ENCODE data around the gene PDE11A.

PDE11A gene

GRCh38 chr2:177682006-177682405 lies 390.6 kb downstream of the PDE11A start:
- no peak overlapping the region for H3K27ac ChIP-seq (ENCODE audit: low read depth, low read length)
- H3K9ac ChIP-seq (ENCODE audit: low read length): no peak overlapping the region
- H3K9me2 ChIP-seq (replicated peaks; ENCODE audit: insufficient read depth, low read length): no peaks in the 10 kb centered on the region
- H3K9me3 ChIP-seq (ENCODE audit: insufficient read depth, low read length): no peaks in the 10 kb centered on the region
- no peak overlapping the region for H3K4me3 ChIP-seq (ENCODE audit: insufficient read depth, low read length, poor library complexity, severe bottlenecking)
- H3F3A ChIP-seq (ENCODE audit: insufficient read depth): no peaks in the 10 kb centered on the region
- TF ChIP-seq, protein P1, sequence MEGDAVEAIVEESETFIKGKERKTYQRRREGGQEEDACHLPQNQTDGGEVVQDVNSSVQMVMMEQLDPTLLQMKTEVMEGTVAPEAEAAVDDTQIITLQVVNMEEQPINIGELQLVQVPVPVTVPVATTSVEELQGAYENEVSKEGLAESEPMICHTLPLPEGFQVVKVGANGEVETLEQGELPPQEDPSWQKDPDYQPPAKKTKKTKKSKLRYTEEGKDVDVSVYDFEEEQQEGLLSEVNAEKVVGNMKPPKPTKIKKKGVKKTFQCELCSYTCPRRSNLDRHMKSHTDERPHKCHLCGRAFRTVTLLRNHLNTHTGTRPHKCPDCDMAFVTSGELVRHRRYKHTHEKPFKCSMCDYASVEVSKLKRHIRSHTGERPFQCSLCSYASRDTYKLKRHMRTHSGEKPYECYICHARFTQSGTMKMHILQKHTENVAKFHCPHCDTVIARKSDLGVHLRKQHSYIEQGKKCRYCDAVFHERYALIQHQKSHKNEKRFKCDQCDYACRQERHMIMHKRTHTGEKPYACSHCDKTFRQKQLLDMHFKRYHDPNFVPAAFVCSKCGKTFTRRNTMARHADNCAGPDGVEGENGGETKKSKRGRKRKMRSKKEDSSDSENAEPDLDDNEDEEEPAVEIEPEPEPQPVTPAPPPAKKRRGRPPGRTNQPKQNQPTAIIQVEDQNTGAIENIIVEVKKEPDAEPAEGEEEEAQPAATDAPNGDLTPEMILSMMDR (IDR thresholded peaks at IDR 0.05; ENCODE audit: insufficient read depth, low read length, poor library complexity, severe bottlenecking): no peak
- no peak for TF ChIP-seq EZH2phosphoT487 (conservative IDR thresholded peaks at IDR 0.05; ENCODE audit: low read length)
- H4K20me1 ChIP-seq (ENCODE audit: low read depth, low read length): no peaks in the 10 kb centered on the region
- H3K36me3 ChIP-seq (ENCODE audit: low read length): no peaks in the 10 kb centered on the region
- no peak overlapping the region for H2AFZ ChIP-seq (ENCODE audit: low read depth, low read length, severe bottlenecking)
- H3K4me2 ChIP-seq (ENCODE audit: low read depth, low read length, poor library complexity, severe bottlenecking): no peak overlapping the region
- H3K79me2 ChIP-seq (ENCODE audit: insufficient read depth, low read length): no peaks in the 10 kb centered on the region
- no peaks in the 10 kb centered on the region for H3K27me3 ChIP-seq (ENCODE audit: low read length)

DNA sequence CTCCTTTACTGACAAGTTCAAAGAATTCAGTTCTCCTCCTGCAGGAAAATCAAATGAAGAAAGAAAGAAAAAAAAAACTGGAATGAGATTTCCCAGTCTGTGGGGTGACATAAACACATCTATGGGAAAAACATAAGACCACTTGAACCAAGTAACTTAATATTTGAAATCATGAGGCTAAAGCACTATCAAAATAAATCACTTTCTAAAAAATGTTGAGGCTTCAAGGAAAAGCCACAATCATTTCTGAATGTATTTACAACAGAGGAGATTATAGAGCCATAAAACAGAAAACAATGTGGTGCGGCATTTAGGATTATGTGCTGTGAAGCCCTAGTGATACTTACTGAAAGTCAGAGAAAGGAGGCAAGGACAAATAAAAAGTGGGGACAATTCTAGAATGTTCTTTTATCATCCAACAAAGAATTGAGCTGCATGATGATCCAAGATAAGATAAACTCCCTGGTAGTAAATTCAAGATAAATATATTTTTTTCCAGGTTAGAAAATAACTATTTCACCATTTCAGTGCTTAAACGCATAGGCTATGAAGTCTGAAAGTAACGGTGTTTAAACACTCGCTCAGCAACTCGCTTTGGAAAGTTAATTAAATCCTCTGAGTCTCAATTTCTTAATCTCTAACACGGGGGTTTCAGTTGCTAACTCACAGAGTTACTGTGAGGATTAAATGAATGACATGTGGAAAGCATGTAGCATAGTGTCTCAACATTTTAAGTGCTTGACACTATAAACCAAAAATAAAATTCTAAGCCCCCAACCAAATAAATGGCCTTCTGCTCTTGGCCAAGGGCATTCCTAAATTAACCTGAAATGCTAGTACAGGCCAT lies 391.5 kb downstream of the PDE11A start:
- Histone ChIP-seq H3K27ac (ENCODE audit: low read depth, low read length) (no peak overlapping the region), H3K9ac (ENCODE audit: low read length) (no peak overlapping the region), H3K27me3 (ENCODE audit: low read length) (no peaks in the 10 kb centered on the region), H3K9me2 (replicated peaks; ENCODE audit: insufficient read depth, low read length) (no peaks in the 10 kb centered on the region), H3K36me3 (ENCODE audit: low read length) (no peaks in the 10 kb centered on the region), H4K20me1 (ENCODE audit: low read depth, low read length) (no peaks in the 10 kb centered on the region), H3F3A (ENCODE audit: insufficient read depth) (no peaks in the 10 kb centered on the region), H3K4me2 (ENCODE audit: low read depth, low read length, poor library complexity, severe bottlenecking) (no peak overlapping the region), H3K9me3 (ENCODE audit: insufficient read depth, low read length) (no peaks in the 10 kb centered on the region), H2AFZ (ENCODE audit: low read depth, low read length, severe bottlenecking) (no peak overlapping the region), H3K4me3 (ENCODE audit: insufficient read depth, low read length, poor library complexity, severe bottlenecking) (no peak overlapping the region), H3K79me2 (ENCODE audit: insufficient read depth, low read length) (no peaks in the 10 kb centered on the region)
- TF ChIP-seq EZH2phosphoT487 (conservative IDR thresholded peaks at IDR 0.05; ENCODE audit: low read length): no peak
- TF ChIP-seq, protein P1 (IDR thresholded peaks at IDR 0.05; ENCODE audit: insufficient read depth, low read length, poor library complexity, severe bottlenecking): no peak

GRCh38 chr2:177679611-177680605 lies 392.7 kb downstream of the PDE11A start:
- no peak overlapping the region for H3K4me2 ChIP-seq (ENCODE audit: low read depth, low read length, poor library complexity, severe bottlenecking)
- no peak overlapping the region for H2AFZ ChIP-seq (ENCODE audit: low read depth, low read length, severe bottlenecking)
- TF ChIP-seq, protein P1 (IDR thresholded peaks at IDR 0.05; ENCODE audit: insufficient read depth, low read length, poor library complexity, severe bottlenecking): no peak
- no peak for TF ChIP-seq EZH2phosphoT487 (conservative IDR thresholded peaks at IDR 0.05; ENCODE audit: low read length)

More at GRCh38 chr2:177679611-177680605, 392.7 kb downstream of the PDE11A start:
- H3K4me3 ChIP-seq (ENCODE audit: insufficient read depth, low read length, poor library complexity, severe bottlenecking): no peak overlapping the region
- no peak overlapping the region for H3K27ac ChIP-seq (ENCODE audit: low read depth, low read length)
- H3F3A ChIP-seq (ENCODE audit: insufficient read depth): no peaks in the 10 kb centered on the region
- H3K79me2 ChIP-seq (ENCODE audit: insufficient read depth, low read length): no peaks in the 10 kb centered on the region
- no peaks in the 10 kb centered on the region for H3K36me3 ChIP-seq (ENCODE audit: low read length)
- no peaks in the 10 kb centered on the region for H4K20me1 ChIP-seq (ENCODE audit: low read depth, low read length)
- H3K9ac ChIP-seq (ENCODE audit: low read length): no peak overlapping the region
- H3K9me2 ChIP-seq (replicated peaks; ENCODE audit: insufficient read depth, low read length): no peaks in the 10 kb centered on the region
- no peaks in the 10 kb centered on the region for H3K9me3 ChIP-seq (ENCODE audit: insufficient read depth, low read length)
- H3K27me3 ChIP-seq (ENCODE audit: low read length): no peaks in the 10 kb centered on the region

Measured in SU-DHL-6 (cell line).